ENCODE data around the gene EDIL3.

DNA sequence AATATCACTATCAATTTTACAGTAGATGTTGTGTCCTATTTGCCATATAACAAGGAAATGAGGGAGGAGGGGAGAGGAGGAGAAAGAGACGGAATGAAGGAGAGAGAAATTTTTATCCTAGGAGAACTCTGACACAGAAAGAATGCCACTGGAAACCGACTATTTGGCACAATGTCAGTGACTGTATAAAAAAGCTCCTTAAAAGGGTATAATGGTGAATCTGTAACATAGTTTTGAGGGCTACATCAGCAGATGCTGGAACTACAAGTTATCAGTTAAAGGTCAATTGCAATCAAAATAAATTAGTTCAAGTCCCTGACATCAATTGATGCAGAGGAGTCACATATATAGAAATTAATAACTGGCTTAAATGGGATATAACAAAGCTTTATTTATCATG is 5.7 kb downstream of the EDIL3 start:
- TF ChIP-seq POLR2A (IDR thresholded peaks at IDR 0.05) = no peak
- TF ChIP-seq, protein P1, sequence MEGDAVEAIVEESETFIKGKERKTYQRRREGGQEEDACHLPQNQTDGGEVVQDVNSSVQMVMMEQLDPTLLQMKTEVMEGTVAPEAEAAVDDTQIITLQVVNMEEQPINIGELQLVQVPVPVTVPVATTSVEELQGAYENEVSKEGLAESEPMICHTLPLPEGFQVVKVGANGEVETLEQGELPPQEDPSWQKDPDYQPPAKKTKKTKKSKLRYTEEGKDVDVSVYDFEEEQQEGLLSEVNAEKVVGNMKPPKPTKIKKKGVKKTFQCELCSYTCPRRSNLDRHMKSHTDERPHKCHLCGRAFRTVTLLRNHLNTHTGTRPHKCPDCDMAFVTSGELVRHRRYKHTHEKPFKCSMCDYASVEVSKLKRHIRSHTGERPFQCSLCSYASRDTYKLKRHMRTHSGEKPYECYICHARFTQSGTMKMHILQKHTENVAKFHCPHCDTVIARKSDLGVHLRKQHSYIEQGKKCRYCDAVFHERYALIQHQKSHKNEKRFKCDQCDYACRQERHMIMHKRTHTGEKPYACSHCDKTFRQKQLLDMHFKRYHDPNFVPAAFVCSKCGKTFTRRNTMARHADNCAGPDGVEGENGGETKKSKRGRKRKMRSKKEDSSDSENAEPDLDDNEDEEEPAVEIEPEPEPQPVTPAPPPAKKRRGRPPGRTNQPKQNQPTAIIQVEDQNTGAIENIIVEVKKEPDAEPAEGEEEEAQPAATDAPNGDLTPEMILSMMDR (IDR thresholded peaks at IDR 0.05) = no peak
